ENCODE measurements around the gene SLC26A5. TPM values are rescaled to one million over a fixed set of nuclear protein-coding genes. Genes with fewer than 3 reads are reported as not detected.

Gene SLC26A5
- total and polyA plus RNA-seq, 8 donors, result 0.08 to 4.6 (median 0.52) TPM; not detected in 2

DNA sequence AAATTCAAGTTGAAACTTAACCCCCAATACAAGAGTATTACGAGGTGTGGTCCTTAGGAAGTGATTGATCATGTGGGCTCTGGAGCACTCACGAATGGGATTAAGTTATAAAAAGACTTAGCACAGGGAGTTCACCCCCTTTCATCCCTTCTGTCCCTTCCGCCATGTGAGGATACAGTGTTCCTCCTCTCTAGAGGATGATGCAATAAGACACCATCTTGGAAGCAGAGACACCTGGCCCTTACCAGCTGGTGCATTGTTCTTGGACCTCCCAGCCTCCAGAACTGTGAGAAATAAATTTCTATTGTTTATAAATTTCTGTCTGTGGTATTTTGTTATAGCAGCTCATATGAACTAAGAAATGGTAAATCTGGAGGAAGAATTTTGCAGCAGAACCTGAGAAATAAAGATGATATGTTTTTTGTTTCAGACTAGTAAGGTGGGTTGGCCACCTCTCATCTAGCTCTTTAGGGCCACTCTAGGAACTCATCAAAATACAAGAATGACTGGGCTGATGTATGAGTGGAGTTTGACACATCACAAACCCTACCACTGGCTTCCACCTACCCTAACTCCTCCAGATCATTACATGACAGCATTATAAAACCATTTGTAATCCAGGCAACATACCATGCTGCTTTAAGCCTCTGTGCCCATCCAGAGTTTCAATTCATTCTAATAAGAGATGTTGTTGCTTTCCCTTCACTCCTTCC, 22.4 kb downstream of the SLC26A5 start:
- H3K9me3 ChIP-seq, result no peaks in the 10 kb centered on the region
- H3K27ac ChIP-seq, result no peak overlapping the region
- H3K36me3 ChIP-seq, result no peaks in the 10 kb centered on the region
- no peaks in the 10 kb centered on the region for H3K4me1 ChIP-seq
- intact Hi-C loops (cut with DNase I; ENCODE audit: low total_unique reads), result no loop called here
- TF ChIP-seq POLR2AphosphoS5 (IDR thresholded peaks at IDR 0.05) (no peak), POLR2A (IDR thresholded peaks at IDR 0.05) (no peak), EP300 (IDR thresholded peaks at IDR 0.05) (no peak)
- TF ChIP-seq, protein P1, sequence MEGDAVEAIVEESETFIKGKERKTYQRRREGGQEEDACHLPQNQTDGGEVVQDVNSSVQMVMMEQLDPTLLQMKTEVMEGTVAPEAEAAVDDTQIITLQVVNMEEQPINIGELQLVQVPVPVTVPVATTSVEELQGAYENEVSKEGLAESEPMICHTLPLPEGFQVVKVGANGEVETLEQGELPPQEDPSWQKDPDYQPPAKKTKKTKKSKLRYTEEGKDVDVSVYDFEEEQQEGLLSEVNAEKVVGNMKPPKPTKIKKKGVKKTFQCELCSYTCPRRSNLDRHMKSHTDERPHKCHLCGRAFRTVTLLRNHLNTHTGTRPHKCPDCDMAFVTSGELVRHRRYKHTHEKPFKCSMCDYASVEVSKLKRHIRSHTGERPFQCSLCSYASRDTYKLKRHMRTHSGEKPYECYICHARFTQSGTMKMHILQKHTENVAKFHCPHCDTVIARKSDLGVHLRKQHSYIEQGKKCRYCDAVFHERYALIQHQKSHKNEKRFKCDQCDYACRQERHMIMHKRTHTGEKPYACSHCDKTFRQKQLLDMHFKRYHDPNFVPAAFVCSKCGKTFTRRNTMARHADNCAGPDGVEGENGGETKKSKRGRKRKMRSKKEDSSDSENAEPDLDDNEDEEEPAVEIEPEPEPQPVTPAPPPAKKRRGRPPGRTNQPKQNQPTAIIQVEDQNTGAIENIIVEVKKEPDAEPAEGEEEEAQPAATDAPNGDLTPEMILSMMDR (IDR thresholded peaks at IDR 0.05), result no peak
- H3K27me3 ChIP-seq, result no peaks in the 10 kb centered on the region
- H3K4me3 ChIP-seq, result no peak overlapping the region
- WGBS, 5 donors, result 63 to 88% (median 84%) methylated on average over 3 of the region's 3 CpGs
- DNase-seq, result no peak

DNA sequence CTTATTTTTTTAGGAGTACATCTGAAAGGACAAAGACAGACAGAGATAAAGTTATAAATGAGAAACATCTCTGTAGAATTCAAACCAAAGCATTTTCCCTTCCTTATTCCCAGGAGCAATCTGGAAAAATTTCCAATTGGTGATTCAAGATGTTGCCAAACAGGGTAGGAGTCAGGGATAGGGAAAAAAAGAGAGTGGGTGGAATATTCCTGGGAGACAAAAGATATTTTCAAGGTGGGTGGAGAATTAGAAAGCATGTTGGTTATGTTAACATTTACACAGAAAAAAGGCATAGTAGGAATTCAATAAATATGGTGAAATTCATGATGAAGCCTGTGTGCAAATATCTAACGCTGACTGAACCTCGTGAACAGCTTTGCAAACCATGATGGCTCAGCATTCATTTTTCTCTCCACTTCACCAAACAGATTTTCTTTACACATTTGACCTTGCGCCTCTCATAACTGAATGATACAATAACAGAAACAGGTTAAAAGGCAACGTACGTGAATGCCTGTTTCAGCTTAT, 25.1 kb downstream of the SLC26A5 start:
- no peaks in the 10 kb centered on the region for H3K4me1 ChIP-seq
- H3K9me3 ChIP-seq, result no peaks in the 10 kb centered on the region
- no peaks in the 10 kb centered on the region for H3K36me3 ChIP-seq
- 79 to 91% (median 87%) methylated on average over 5 of the region's 5 CpGs for WGBS, 5 donors
- intact Hi-C loops (cut with DNase I; ENCODE audit: low total_unique reads), result no loop called here
- H3K27ac ChIP-seq, result no peak overlapping the region
- no peaks in the 10 kb centered on the region for H3K27me3 ChIP-seq
- DNase-seq, result no peak
- TF ChIP-seq EP300 (IDR thresholded peaks at IDR 0.05), result no peak
- no peak for TF ChIP-seq POLR2AphosphoS5 (IDR thresholded peaks at IDR 0.05)
- TF ChIP-seq, protein P1 (IDR thresholded peaks at IDR 0.05), result no peak
- H3K4me3 ChIP-seq, result no peak overlapping the region

- 69 to 87% (median 81%) methylated on average over 3 of the region's 3 CpGs for WGBS, 5 donors
- Histone ChIP-seq H3K9me3 (no peaks in the 10 kb centered on the region), H3K27ac (no peak overlapping the region), H3K27me3 (no peaks in the 10 kb centered on the region), H3K36me3 (no peaks in the 10 kb centered on the region), H3K4me1 (no peaks in the 10 kb centered on the region), H3K4me3 (no peak overlapping the region)
- intact Hi-C loops (cut with DNase I; ENCODE audit: low total_unique reads), result no loop called here
- TF ChIP-seq EP300 (IDR thresholded peaks at IDR 0.05) (no peak), POLR2AphosphoS5 (IDR thresholded peaks at IDR 0.05) (no peak), POLR2A (IDR thresholded peaks at IDR 0.05) (no peak)
- TF ChIP-seq, protein P1 (IDR thresholded peaks at IDR 0.05), result no peak
- DNase-seq, result no peak
Observed at GRCh38 chr7:103418241-103418640, 27.8 kb downstream of the SLC26A5 start.

GRCh38 chr7:103413407-103413806, 32.6 kb downstream of the SLC26A5 start:
- DNase-seq, result no peak
- no peaks in the 10 kb centered on the region for H3K4me1 ChIP-seq
- H3K9me3 ChIP-seq, result no peaks in the 10 kb centered on the region
- TF ChIP-seq, protein P1 (IDR thresholded peaks at IDR 0.05), result no peak
- 76 to 85% (median 79%) methylated on average over 5 of the region's 5 CpGs for WGBS, 5 donors
- H3K4me3 ChIP-seq, result no peak overlapping the region
- no peak overlapping the region for H3K27ac ChIP-seq
- intact Hi-C loops (cut with DNase I; ENCODE audit: low total_unique reads), result no loop called here
- no peaks in the 10 kb centered on the region for H3K36me3 ChIP-seq
- H3K27me3 ChIP-seq, result no peaks in the 10 kb centered on the region

Data from stomach (tissue), 9 donors.